Mesenchymal stem cell (in vitro differentiated cells and primary cell): Measurements from ENCODE around the gene LRRC45.
A peak's percentile ranks its signal among the peaks of the same experiment; 100 is the strongest.

Experiments used
- DNase-seq: peaks from one replicate; pipeline ENCODE4 v3.0.0-alpha.2; 2013
- H2AFZ ChIP-seq: one replicate; pipeline ENCODE4 v1.6.1; 2013; ENCODE audit warnings: low read depth, mild to moderate bottlenecking, control low read depth, inconsistent platforms, low read length, moderate library complexity
- H2AK5ac ChIP-seq: 2 replicates; pipeline ENCODE4 v1.6.1; 2013; ENCODE audit warnings: low read length, moderate library complexity, mild to moderate bottlenecking, inconsistent platforms; ENCODE audit not compliant: severe bottlenecking
- H2BK120ac ChIP-seq: one replicate; pipeline ENCODE4 v1.6.1; 2013; ENCODE audit warnings: low read depth, mild to moderate bottlenecking, inconsistent platforms, low read length, moderate library complexity
- H2BK12ac ChIP-seq, 2 experiments: one replicate each; pipeline ENCODE4 v1.6.1; 2013; ENCODE audit warnings: inconsistent platforms in 2 of 2, low read length in 2 of 2, mild to moderate bottlenecking in 2 of 2, moderate library complexity in 2 of 2, control low read depth in 1 of 2
- H2BK15ac ChIP-seq: one replicate; pipeline ENCODE4 v1.6.1; 2013; ENCODE audit warnings: mild to moderate bottlenecking, low read depth, inconsistent platforms; ENCODE audit not compliant: poor library complexity, severe bottlenecking
- H2BK5ac ChIP-seq: 2 replicates; pipeline ENCODE4 v1.6.1; 2013; ENCODE audit warnings: low read depth, mild to moderate bottlenecking, low read length, control low read depth, inconsistent platforms; ENCODE audit not compliant: poor library complexity, severe bottlenecking
- H3K14ac ChIP-seq, 2 experiments: one replicate each; pipeline ENCODE4 v1.6.1; 2013; ENCODE audit warnings: inconsistent platforms in 2 of 2, low read length in 2 of 2, control low read depth in 1 of 2, mild to moderate bottlenecking in 1 of 2, moderate library complexity in 1 of 2
- H3K18ac ChIP-seq, 2 experiments: one replicate each; pipeline ENCODE4 v1.6.1; 2013; ENCODE audit warnings: inconsistent platforms in 2 of 2, low read length in 2 of 2, control low read depth in 1 of 2, low read depth in 1 of 2, mild to moderate bottlenecking in 1 of 2
- H3K23ac ChIP-seq, 2 experiments: one replicate each; pipeline ENCODE4 v1.6.1; 2013; ENCODE audit warnings: inconsistent platforms in 2 of 2, low read length in 2 of 2, mild to moderate bottlenecking in 2 of 2, moderate library complexity in 2 of 2, control low read depth in 1 of 2
- H3K27ac ChIP-seq: 2 replicates; pipeline ENCODE4 v1.5.1; 2013; ENCODE audit warnings: mild to moderate bottlenecking, moderate library complexity, low read length, control low read depth, inconsistent platforms; ENCODE audit not compliant: poor library complexity, severe bottlenecking
- H3K27me3 ChIP-seq, 2 experiments: 2 replicates each; pipeline versions ENCODE4 v1.6.1 to v1.7.0; 2013; ENCODE audit warnings: low read length in 2 of 2, mild to moderate bottlenecking in 2 of 2, moderate library complexity in 2 of 2, control low read depth in 1 of 2, inconsistent platforms in 1 of 2; ENCODE audit not compliant: control insufficient read depth in 1 of 2, insufficient read depth in 1 of 2
- H3K36me3 ChIP-seq, 2 experiments: 2 replicates each; pipeline versions ENCODE4 v1.6.1 to v1.7.0; 2013; ENCODE audit warnings: low read length in 2 of 2, control low read depth in 1 of 2, inconsistent platforms in 1 of 2, low read depth in 1 of 2, mild to moderate bottlenecking in 1 of 2; ENCODE audit not compliant: insufficient read depth in 2 of 2, control insufficient read depth in 1 of 2
- H3K4ac ChIP-seq, 2 experiments: one replicate each; pipeline ENCODE4 v1.6.1; 2013; ENCODE audit warnings: inconsistent platforms in 2 of 2, low read length in 2 of 2, mild to moderate bottlenecking in 2 of 2, moderate library complexity in 2 of 2, control low read depth in 1 of 2, low read depth in 1 of 2
- H3K4me1 ChIP-seq: 2 replicates; pipeline ENCODE4 v1.6.1; 2013; ENCODE audit warnings: low read depth, low read length, control low read depth; ENCODE audit not compliant: control insufficient read depth, insufficient read depth
- H3K4me2 ChIP-seq: 2 replicates; pipeline ENCODE4 v1.6.1; 2013; ENCODE audit warnings: low read length, mild to moderate bottlenecking, inconsistent platforms; ENCODE audit not compliant: poor library complexity, severe bottlenecking
- H3K4me3 ChIP-seq, 2 experiments: 2 replicates each; pipeline versions ENCODE4 v1.5.1 to v1.7.0; 2013; ENCODE audit warnings: low read length in 2 of 2, mild to moderate bottlenecking in 2 of 2, control low read depth in 1 of 2, low read depth in 1 of 2; ENCODE audit not compliant: insufficient read depth in 1 of 2
- H3K79me1 ChIP-seq: replicated peaks from 2 replicates; pipeline ENCODE4 v1.6.1; 2013; ENCODE audit warnings: mild to moderate bottlenecking, control low read depth, low read length, inconsistent platforms; ENCODE audit not compliant: poor library complexity, severe bottlenecking
- H3K9ac ChIP-seq: 2 replicates; pipeline ENCODE4 v1.7.0; 2013; ENCODE audit warnings: mild to moderate bottlenecking, low read length, moderate library complexity
- H3K9me3 ChIP-seq: 2 replicates; pipeline ENCODE4 v1.7.0; 2013; ENCODE audit warnings: mild to moderate bottlenecking, low read length; ENCODE audit not compliant: control insufficient read depth
- H4K8ac ChIP-seq: one replicate; pipeline ENCODE4 v1.6.1; 2013; ENCODE audit warnings: inconsistent platforms, mild to moderate bottlenecking, low read length, moderate library complexity
- H4K91ac ChIP-seq: one replicate; pipeline ENCODE4 v1.6.1; 2013; ENCODE audit warnings: mild to moderate bottlenecking, low read length, inconsistent platforms
- WGBS: methylation state at CpG from one replicate; pipeline ENCODE4 v1.1.7; 2013; ENCODE audit warnings: mixed read lengths; 5-methylcytosine and 5-hydroxymethylcytosine counted together

Gene LRRC45

GRCh38 chr17:82006468-82007227 lies 16.5 kb upstream of the LRRC45 start:
- H2BK5ac ChIP-seq = no peak overlapping the region
- H3K4me2 ChIP-seq = no peak overlapping the region
- no peak overlapping the region for H4K8ac ChIP-seq
- H3K36me3 ChIP-seq = peaks cover 0 to 35% of the 10 kb centered on the region in 2 experiments
- H2BK120ac ChIP-seq = no peak overlapping the region
- WGBS = 88% methylated on average over 22 of the region's 24 CpGs
- no peak overlapping the region for H3K4me3 ChIP-seq
- H2BK15ac ChIP-seq = no peak overlapping the region
- H3K27me3 ChIP-seq = no peaks in the 10 kb centered on the region
- H3K9ac ChIP-seq = no peak overlapping the region
- no peak overlapping the region for H2BK12ac ChIP-seq
- peaks cover 6% of the 10 kb centered on the region for H3K79me1 ChIP-seq
- no peak overlapping the region for H3K18ac ChIP-seq
- no peak overlapping the region for H3K27ac ChIP-seq
- H3K14ac ChIP-seq = no peak overlapping the region
- no peak overlapping the region for H2AFZ ChIP-seq
- H3K4ac ChIP-seq = no peak overlapping the region
- H2AK5ac ChIP-seq = peak overlapping the region; percentile 83
- peak; percentile 27 for DNase-seq
- no peak overlapping the region for H4K91ac ChIP-seq
- peaks cover 69% of the 10 kb centered on the region for H3K4me1 ChIP-seq
- H3K23ac ChIP-seq = no peak overlapping the region
- no peaks in the 10 kb centered on the region for H3K9me3 ChIP-seq

- Histone ChIP-seq H3K4me2 (no peak overlapping the region), H3K4me1 (peaks cover 65% of the 10 kb centered on the region), H3K4ac (no peak overlapping the region), H3K23ac (no peak overlapping the region), H3K14ac (peak overlapping the region in 1 of 2 experiments; percentile 36), H2BK120ac (no peak overlapping the region), H2BK12ac (no peak overlapping the region), H3K9ac (no peak overlapping the region), H4K91ac (no peak overlapping the region), H3K4me3 (no peak overlapping the region), H3K36me3 (peaks cover 0 to 40% of the 10 kb centered on the region in 2 experiments), H4K8ac (no peak overlapping the region), H3K27ac (no peak overlapping the region), H2BK15ac (no peak overlapping the region), H2BK5ac (no peak overlapping the region), H3K9me3 (no peaks in the 10 kb centered on the region), H2AFZ (no peak overlapping the region), H2AK5ac (peak overlapping the region; percentile 83), H3K27me3 (no peaks in the 10 kb centered on the region), H3K18ac (no peak overlapping the region), H3K79me1 (peaks cover 6% of the 10 kb centered on the region)
- no peak for DNase-seq
- WGBS = 89% methylated on average over 6 of the region's 6 CpGs
These were observed 15.9 kb upstream of the LRRC45 start for GRCh38 chr17:82007228-82007494.

- H2BK120ac ChIP-seq = no peak overlapping the region
- H3K4me3 ChIP-seq = no peak overlapping the region
- H3K27ac ChIP-seq = no peak overlapping the region
These were observed 15.4 kb upstream of the LRRC45 start for GRCh38 chr17:82007495-82008257.

GRCh38 chr17:82008258-82008940 lies 14.7 kb upstream of the LRRC45 start:
- no peaks in the 10 kb centered on the region for H3K27me3 ChIP-seq
- no peaks in the 10 kb centered on the region for H3K9me3 ChIP-seq
- H3K4me2 ChIP-seq = no peak overlapping the region
- no peak overlapping the region for H2BK12ac ChIP-seq
- no peak overlapping the region for H2BK5ac ChIP-seq
- no peak overlapping the region for H4K8ac ChIP-seq
- H3K9ac ChIP-seq = no peak overlapping the region
- no peak overlapping the region for H3K4ac ChIP-seq
- WGBS = 94% methylated on average over 26 of the region's 26 CpGs
- peaks cover 6% of the 10 kb centered on the region for H3K79me1 ChIP-seq
- peak overlapping the region; percentile 12 for H2BK15ac ChIP-seq
- H3K36me3 ChIP-seq = peaks cover 0 to 52% of the 10 kb centered on the region in 2 experiments
- no peak overlapping the region for H3K18ac ChIP-seq
- H2AFZ ChIP-seq = no peak overlapping the region
- no peak overlapping the region for H3K27ac ChIP-seq
- no peak for DNase-seq
- H3K14ac ChIP-seq = no peak overlapping the region
- peak overlapping the region; percentile 29 for H4K91ac ChIP-seq
- peak overlapping the region; percentile 17 for H2AK5ac ChIP-seq
- no peak overlapping the region for H3K23ac ChIP-seq
- peaks cover 59% of the 10 kb centered on the region for H3K4me1 ChIP-seq
- no peak overlapping the region for H2BK120ac ChIP-seq
- H3K4me3 ChIP-seq = no peak overlapping the region

More at GRCh38 chr17:82007495-82008257, 15.4 kb upstream of the LRRC45 start:
- Histone ChIP-seq H3K9ac (no peak overlapping the region), H3K23ac (no peak overlapping the region), H3K79me1 (peaks cover 6% of the 10 kb centered on the region), H2BK12ac (no peak overlapping the region), H4K91ac (peak overlapping the region; percentile 29), H3K4me1 (peaks cover 62% of the 10 kb centered on the region), H2BK15ac (no peak overlapping the region), H3K4ac (no peak overlapping the region), H3K9me3 (no peaks in the 10 kb centered on the region), H2AK5ac (peak overlapping the region; percentile 51), H3K14ac (peak overlapping the region in 1 of 2 experiments; percentile 36), H3K27me3 (no peaks in the 10 kb centered on the region), H4K8ac (peak overlapping the region; percentile 76), H3K4me2 (peak overlapping the region; percentile 33), H2AFZ (no peak overlapping the region), H2BK5ac (peak overlapping the region; percentile 33), H3K36me3 (peaks cover 0 to 45% of the 10 kb centered on the region in 2 experiments), H3K18ac (no peak overlapping the region)
- no peak for DNase-seq
- WGBS = 87% methylated on average over 30 of the region's 30 CpGs
